ENCODE measurements around the gene KIAA1191. TPM values are rescaled to one million over a fixed set of nuclear protein-coding genes. Genes with fewer than 3 reads are reported as not detected.
A peak's percentile ranks its signal among the peaks of the same experiment; 100 is the strongest.

KIAA1191 gene
- total RNA-seq, 2 experiments from 2014 or later = 64.8 TPM

GRCh38 chr5:176373100-176373818 lies 11.7 kb upstream of the KIAA1191 start:
- H3K36me3 ChIP-seq (ENCODE audit: insufficient read depth, low read length) = peaks cover 10% of the 10 kb centered on the region
- Mint-ChIP-seq H3K36me3 (ENCODE audit: low read depth) (peaks cover 29% of the 10 kb centered on the region), H3K4me3 (no peak overlapping the region), H3K27me3 (no peaks in the 10 kb centered on the region), H3K9me3 (no peaks in the 10 kb centered on the region), H3K4me1 (ENCODE audit: low read depth) (no peaks in the 10 kb centered on the region), H3K27ac (no peak overlapping the region)
- TF ChIP-seq CTCF (IDR thresholded peaks at IDR 0.05) = no peak
- no peak overlapping the region for H3K4me3 ChIP-seq (ENCODE audit: low read length)
- H3K27me3 ChIP-seq (ENCODE audit: control insufficient read depth in 1 of 2, insufficient read depth in 2 of 2, low read length in 2 of 2) = no peaks in the 10 kb centered on the region
- H3K27ac ChIP-seq (ENCODE audit: low read depth in 1 of 2, low read length in 2 of 2) = no peak overlapping the region
- ChIA-PET CTCF (no interaction called here), POLR2A (interaction anchor here (1.5 kb wide), 1 partner anchor 11 kb away, joined by 6 read pairs; the partner anchor contains the start of gene KIAA1191)
- no peaks in the 10 kb centered on the region for H3K4me1 ChIP-seq (ENCODE audit: insufficient read depth, low read length)
- intact Hi-C loops (cut with DNase I, micrococcal nuclease) = no loop called here
- ATAC-seq (ENCODE audit: poor library complexity) (no peak), DNase-seq (no peak)
- no peaks in the 10 kb centered on the region for H3K9me3 ChIP-seq (ENCODE audit: control insufficient read depth in 1 of 2, insufficient read depth in 1 of 2, low read length in 2 of 2)

GRCh38 chr5:176371621-176372539 lies 10.3 kb upstream of the KIAA1191 start:
- H3K27ac ChIP-seq (ENCODE audit: low read depth in 1 of 2, low read length in 2 of 2) = no peak overlapping the region
- H3K27ac Mint-ChIP-seq = no peak overlapping the region
- ATAC-seq (ENCODE audit: poor library complexity) = no peak

More at GRCh38 chr5:176371621-176372539, 10.3 kb upstream of the KIAA1191 start:
- Histone ChIP-seq H3K4me3 (ENCODE audit: low read length) (no peak overlapping the region), H3K4me1 (ENCODE audit: insufficient read depth, low read length) (no peaks in the 10 kb centered on the region), H3K27me3 (ENCODE audit: control insufficient read depth in 1 of 2, insufficient read depth in 2 of 2, low read length in 2 of 2) (no peaks in the 10 kb centered on the region), H3K9me3 (ENCODE audit: control insufficient read depth in 1 of 2, insufficient read depth in 1 of 2, low read length in 2 of 2) (no peaks in the 10 kb centered on the region), H3K36me3 (ENCODE audit: insufficient read depth, low read length) (peaks cover 10% of the 10 kb centered on the region)
- intact Hi-C loops (cut with DNase I, micrococcal nuclease) = no loop called here
- peaks cover 40% of the 10 kb centered on the region for H3K36me3 Mint-ChIP-seq (ENCODE audit: low read depth)
- ChIA-PET POLR2A (interaction anchor here (1.5 kb wide), 1 partner anchor 10 kb away, joined by 6 read pairs; the partner anchor contains the start of gene KIAA1191), CTCF (no interaction called here)
- H3K4me1 Mint-ChIP-seq (ENCODE audit: low read depth) = no peaks in the 10 kb centered on the region
- no peak overlapping the region for H3K4me3 Mint-ChIP-seq
- peak in 1 of 14 experiments; percentile 27 for DNase-seq
- no peaks in the 10 kb centered on the region for H3K27me3 Mint-ChIP-seq
- no peaks in the 10 kb centered on the region for H3K9me3 Mint-ChIP-seq
- no peak for TF ChIP-seq CTCF (IDR thresholded peaks at IDR 0.05)

All from CD4-positive, alpha-beta T cell (primary cell).